HepG2 (cell line): ENCODE data around the gene FAT2.

Experiments
- AKNA ChIP-seq: sonication (generic); formaldehyde crosslinking; IDR thresholded peaks from 2 replicates; pipeline ENCODE4 v1.4.0; 2020; ENCODE audit warnings: missing genetic modification reagents, borderline replicate concordance
- JUN ChIP-seq: sonication (generic); formaldehyde crosslinking; IDR thresholded peaks from 2 replicates; pipeline ENCODE4 v1.4.0; 2020; ENCODE audit warnings: mild to moderate bottlenecking, missing genetic modification reagents
- MAX ChIP-seq: IDR thresholded peaks from 2 replicates; pipeline ENCODE4 v1.6.1; 2012; ENCODE audit warnings: inconsistent platforms
- RFX5 ChIP-seq: IDR thresholded peaks from 2 replicates; pipeline ENCODE4 v1.6.1; 2011; ENCODE audit warnings: low read depth, low read length, improper control_type of control experiment
- SRF ChIP-seq: IDR thresholded peaks from 2 replicates; pipeline ENCODE4 v1.6.1; 2011; ENCODE audit warnings: mild to moderate bottlenecking, low read depth, low read length, moderate library complexity
- TRIM24 ChIP-seq: sonication (generic); formaldehyde crosslinking; IDR thresholded peaks from 2 replicates; pipeline ENCODE4 v1.8.0; 2022; ENCODE audit warnings: mild to moderate bottlenecking, missing genetic modification reagents
- UBTF ChIP-seq: sonication (generic); formaldehyde crosslinking; IDR thresholded peaks from 2 replicates; pipeline ENCODE4 v1.4.0; 2020; ENCODE audit warnings: mild to moderate bottlenecking, missing genetic modification reagents

DNA sequence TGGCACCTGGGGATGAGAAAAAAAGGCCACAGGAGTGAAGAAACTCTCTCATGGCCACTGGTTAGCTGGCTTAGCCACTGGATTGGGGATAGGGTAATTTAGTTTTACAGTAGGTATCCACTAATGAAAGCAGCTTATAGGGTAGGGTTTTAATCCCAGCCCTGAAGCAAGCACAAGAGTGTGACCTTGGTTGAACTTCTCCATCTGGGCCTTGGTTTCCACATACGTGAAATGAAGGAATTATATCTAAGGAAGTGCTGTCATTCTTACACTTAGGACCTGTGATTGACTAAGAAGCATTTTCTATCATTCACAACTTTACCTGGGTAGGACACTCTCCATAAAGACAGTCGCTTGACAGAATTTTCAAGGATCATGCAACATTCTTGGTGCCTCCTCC, 49.6 kb downstream of the FAT2 start:
- no peak for TF ChIP-seq MAX
- no peak for TF ChIP-seq RFX5
- no peak for TF ChIP-seq AKNA (CRISPR knock-in tag)
- TF ChIP-seq SRF, result no peak
- TF ChIP-seq TRIM24 (CRISPR knock-in tag), result no peak
- TF ChIP-seq UBTF (CRISPR knock-in tag), result no peak
- no peak for TF ChIP-seq JUN (CRISPR knock-in tag)
